ENCODE data around the gene MCF2L. TPM values are rescaled to one million over a fixed set of nuclear protein-coding genes. Genes with fewer than 3 reads are reported as not detected.
A peak's percentile ranks its signal among the peaks of the same experiment; 100 is the strongest.

The MCF2L gene
- total and polyA plus RNA-seq, 7 donors = 9.1 to 40.5 (median 20.3) TPM

GRCh38 chr13:113086991-113087922, 118.2 kb downstream of the MCF2L start:
- ATAC-seq (no peak), DNase-seq (peak in 1 of 2 donors; percentile 41)
- WGBS, 3 donors = 85 to 88% (median 87%) methylated on average over 39 of the region's 39 CpGs
- Histone ChIP-seq H3K36me3 (ENCODE audit: insufficient read depth in 1 of 2, low read depth in 1 of 2) (peaks cover 0 to 3% of the 10 kb centered on the region in 2 donors), H3K4me3 (no peak overlapping the region), H3K27ac (no peak overlapping the region), H3K9me3 (no peaks in the 10 kb centered on the region), H3K27me3 (ENCODE audit: insufficient read depth in 3 of 3, low read length in 2 of 3) (no peaks in the 10 kb centered on the region), H3K4me1 (no peaks in the 10 kb centered on the region)
- intact Hi-C loops (cut with DNase I) = no loop called here
- no peak for TF ChIP-seq CTCF (IDR thresholded peaks at IDR 0.05)

- ATAC-seq (no peak), DNase-seq (peak in 1 of 2 donors; percentile 39)
- Histone ChIP-seq H3K36me3 (ENCODE audit: insufficient read depth in 1 of 2, low read depth in 1 of 2) (peaks cover 0 to 3% of the 10 kb centered on the region in 2 donors), H3K27ac (no peak overlapping the region), H3K9me3 (no peaks in the 10 kb centered on the region), H3K4me1 (no peaks in the 10 kb centered on the region), H3K4me3 (no peak overlapping the region), H3K27me3 (ENCODE audit: insufficient read depth in 3 of 3, low read length in 2 of 3) (no peaks in the 10 kb centered on the region)
- TF ChIP-seq CTCF (IDR thresholded peaks at IDR 0.05) = no peak
- 85 to 91% (median 88%) methylated on average over 40 of the region's 40 CpGs for WGBS, 3 donors
- intact Hi-C loops (cut with DNase I) = no loop called here
Measured at GRCh38 chr13:113087923-113088690, 119.1 kb downstream of the MCF2L start.

- DNase-seq (peak in 1 of 2 donors; percentile 21), ATAC-seq (no peak)
- Histone ChIP-seq H3K4me3 (no peak overlapping the region), H3K4me1 (no peaks in the 10 kb centered on the region), H3K27ac (no peak overlapping the region), H3K36me3 (ENCODE audit: insufficient read depth in 1 of 2, low read depth in 1 of 2) (peaks cover 0 to 3% of the 10 kb centered on the region in 2 donors), H3K9me3 (no peaks in the 10 kb centered on the region), H3K27me3 (ENCODE audit: insufficient read depth in 3 of 3, low read length in 2 of 3) (no peaks in the 10 kb centered on the region)
- intact Hi-C loops (cut with DNase I) = no loop called here
- no peak for TF ChIP-seq CTCF (IDR thresholded peaks at IDR 0.05)
- WGBS, 3 donors = 85 to 88% (median 88%) methylated on average over 17 of the region's 17 CpGs
Measured at GRCh38 chr13:113088691-113089020, 119.6 kb downstream of the MCF2L start.

GRCh38 chr13:113089693-113090414, 120.8 kb downstream of the MCF2L start:
- DNase-seq (peak in 1 of 2 donors; percentile 32), ATAC-seq (no peak)
- WGBS, 3 donors = 83 to 84% (median 84%) methylated on average over 35 to 36 of the region's 36 CpGs
- intact Hi-C loops (cut with DNase I) = no loop called here
- H3K27ac ChIP-seq = no peak overlapping the region
- peaks cover 0 to 3% of the 10 kb centered on the region in 2 donors for H3K36me3 ChIP-seq (ENCODE audit: insufficient read depth in 1 of 2, low read depth in 1 of 2)
- no peaks in the 10 kb centered on the region for H3K4me1 ChIP-seq
- H3K9me3 ChIP-seq = no peaks in the 10 kb centered on the region
- peaks cover 0 to 2% (median 0%) of the 10 kb centered on the region in 3 donors for H3K27me3 ChIP-seq (ENCODE audit: insufficient read depth in 3 of 3, low read length in 2 of 3)
- no peak overlapping the region for H3K4me3 ChIP-seq
- TF ChIP-seq CTCF (IDR thresholded peaks at IDR 0.05) = no peak

Data from psoas muscle (tissue), 8 donors.